Panc1 (cell line): ENCODE measurements around the gene RPN2.

ENCODE experiments used
- TCF7L2 ChIP-seq: IDR thresholded peaks from 2 replicates; pipeline ENCODE4 v1.6.1; 2011; ENCODE audit warnings: mild to moderate bottlenecking, low read depth, low read length, inconsistent platforms
- TF ChIP-seq, protein P1 (sequence below): fragments of 450-650 bp; IDR thresholded peaks from 2 replicates; pipeline ENCODE4 v1.5.1; 2017; ENCODE audit warnings: mild to moderate bottlenecking

DNA sequence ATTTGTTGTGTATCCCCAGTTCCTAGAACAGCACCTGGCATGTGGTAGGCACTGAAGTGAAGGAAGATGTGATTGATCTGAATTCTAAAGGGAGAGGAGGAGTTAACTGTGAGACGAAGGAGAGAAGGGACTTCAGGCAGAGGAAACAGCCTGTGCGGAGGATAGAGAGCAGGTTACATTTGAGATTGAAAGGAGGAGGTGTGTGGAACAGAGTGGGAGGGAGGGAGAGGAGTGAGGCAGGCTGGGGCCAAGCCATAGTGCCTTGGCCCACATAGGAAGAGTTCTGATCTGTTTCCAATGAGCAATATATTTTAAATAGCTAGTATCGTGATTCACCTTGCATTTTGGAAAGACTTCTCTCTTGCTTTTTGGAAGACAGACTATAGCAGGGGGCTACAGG lies 14.1 kb downstream of the RPN2 start:
- TF ChIP-seq TCF7L2 = no peak
- TF ChIP-seq, protein P1, sequence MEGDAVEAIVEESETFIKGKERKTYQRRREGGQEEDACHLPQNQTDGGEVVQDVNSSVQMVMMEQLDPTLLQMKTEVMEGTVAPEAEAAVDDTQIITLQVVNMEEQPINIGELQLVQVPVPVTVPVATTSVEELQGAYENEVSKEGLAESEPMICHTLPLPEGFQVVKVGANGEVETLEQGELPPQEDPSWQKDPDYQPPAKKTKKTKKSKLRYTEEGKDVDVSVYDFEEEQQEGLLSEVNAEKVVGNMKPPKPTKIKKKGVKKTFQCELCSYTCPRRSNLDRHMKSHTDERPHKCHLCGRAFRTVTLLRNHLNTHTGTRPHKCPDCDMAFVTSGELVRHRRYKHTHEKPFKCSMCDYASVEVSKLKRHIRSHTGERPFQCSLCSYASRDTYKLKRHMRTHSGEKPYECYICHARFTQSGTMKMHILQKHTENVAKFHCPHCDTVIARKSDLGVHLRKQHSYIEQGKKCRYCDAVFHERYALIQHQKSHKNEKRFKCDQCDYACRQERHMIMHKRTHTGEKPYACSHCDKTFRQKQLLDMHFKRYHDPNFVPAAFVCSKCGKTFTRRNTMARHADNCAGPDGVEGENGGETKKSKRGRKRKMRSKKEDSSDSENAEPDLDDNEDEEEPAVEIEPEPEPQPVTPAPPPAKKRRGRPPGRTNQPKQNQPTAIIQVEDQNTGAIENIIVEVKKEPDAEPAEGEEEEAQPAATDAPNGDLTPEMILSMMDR = no peak
